Cerebellar nuclear complex (tissue), 1 donor: ENCODE measurements around the gene LIN7C.
A peak's percentile ranks its signal among the peaks of the same experiment; 100 is the strongest.

Experiments used
- DNase-seq, 2 experiments: peaks; one replicate each; lab custom pipeline; 2025; lab: John Stamatoyannopoulos, UW

The LIN7C gene

GRCh38 chr11:27509908-27510307 lies 3.3 kb upstream of the LIN7C start:
- DNase-seq: no peak

DNA sequence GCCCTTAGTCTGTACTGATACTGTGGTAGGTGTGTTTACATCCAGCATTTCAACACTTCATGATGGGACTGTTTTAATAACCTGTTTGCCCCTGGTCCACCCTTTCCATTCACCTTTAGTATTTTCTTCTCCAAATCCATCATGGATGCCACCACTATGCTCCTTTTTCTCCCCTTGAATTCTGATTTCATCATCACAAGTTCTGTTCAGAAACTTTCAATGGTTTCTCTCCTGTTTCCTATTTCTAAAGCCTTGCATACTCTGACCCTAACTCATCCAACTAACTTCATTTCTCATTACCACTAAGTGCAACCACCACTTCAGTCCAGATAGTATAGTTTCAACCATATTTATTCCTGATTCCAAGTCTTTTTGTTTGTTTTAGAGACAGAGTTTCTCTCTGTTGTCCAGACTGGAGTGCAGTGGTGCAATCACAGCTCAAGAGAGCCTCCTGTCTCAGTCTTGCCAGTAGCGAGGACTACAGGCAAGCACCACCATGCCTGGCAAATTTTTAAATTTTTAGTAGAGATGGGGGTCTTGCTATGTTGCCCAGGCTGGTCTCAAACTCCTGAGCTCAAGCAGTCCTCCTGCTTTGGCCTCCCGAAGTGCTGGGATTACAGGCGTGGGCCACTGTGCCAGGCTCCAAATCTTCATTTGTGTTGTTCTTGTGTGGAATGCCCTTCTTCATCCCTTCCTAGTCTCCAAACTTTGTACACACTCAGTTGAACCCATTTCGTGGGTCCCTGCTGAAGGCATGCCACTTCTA lies 1.2 kb upstream of the LIN7C start:
- DNase-seq: no peak

- no peak for DNase-seq
Measured at GRCh38 chr11:27505781-27506180, 788 bp downstream of the LIN7C start.

GRCh38 chr11:27504205-27504604 lies 2.4 kb downstream of the LIN7C start:
- DNase-seq: no peak

- DNase-seq: no peak
Measured at GRCh38 chr11:27501100-27501499, 5.5 kb downstream of the LIN7C start.

GRCh38 chr11:27497911-27498310 lies 8.7 kb downstream of the LIN7C start:
- DNase-seq: no peak

DNA sequence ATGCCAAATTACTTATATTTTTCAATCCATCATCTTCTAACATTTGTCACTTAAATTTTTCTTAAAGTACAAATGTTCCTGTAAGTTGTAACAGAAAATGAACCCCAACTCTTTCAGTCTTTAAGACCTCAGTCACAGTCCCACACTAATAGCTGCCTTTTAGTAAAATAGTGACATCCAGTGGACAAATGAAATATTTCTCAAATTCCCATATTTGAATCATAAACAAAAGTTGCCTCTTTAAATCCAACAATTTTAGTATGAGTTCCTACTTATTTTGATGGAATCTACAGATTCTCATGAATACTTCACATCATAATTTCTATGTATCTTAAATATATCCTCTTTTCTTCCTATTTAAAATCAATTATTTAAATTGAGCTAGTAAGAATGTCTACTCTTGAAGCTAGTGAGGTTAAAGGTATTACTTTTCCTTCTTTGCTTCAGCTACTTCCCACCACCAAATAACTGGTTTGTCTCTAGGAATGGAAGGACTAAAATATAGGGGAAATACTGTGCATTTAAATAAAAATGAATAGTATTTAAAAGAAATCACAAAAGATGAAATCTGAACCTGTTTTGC lies 9.2 kb downstream of the LIN7C start:
- peak in 1 of 2 experiments; percentile 19 for DNase-seq

DNA sequence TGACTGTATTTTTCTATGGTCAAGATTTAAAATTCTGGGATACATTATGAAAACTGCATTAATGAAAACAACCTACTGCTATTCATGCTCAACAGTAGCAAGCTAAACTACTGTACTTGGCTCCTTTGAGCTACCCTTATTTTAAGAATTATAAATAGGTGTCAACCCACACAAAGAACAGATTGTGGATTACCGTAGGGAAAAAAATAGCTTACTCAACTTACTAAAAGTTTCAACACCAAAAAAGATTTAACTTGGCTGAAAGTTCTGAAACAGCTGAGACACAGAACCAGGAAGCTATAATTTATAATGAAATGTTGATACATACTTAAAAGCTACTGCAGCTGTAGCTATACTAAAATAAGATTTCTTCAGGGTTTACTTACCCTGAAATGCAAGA lies 10.1 kb downstream of the LIN7C start:
- no peak for DNase-seq

GRCh38 chr11:27495710-27496300 lies 10.8 kb downstream of the LIN7C start:
- DNase-seq: no peak

- DNase-seq: no peak
Measured at GRCh38 chr11:27489092-27489491, 17.5 kb downstream of the LIN7C start.

DNA sequence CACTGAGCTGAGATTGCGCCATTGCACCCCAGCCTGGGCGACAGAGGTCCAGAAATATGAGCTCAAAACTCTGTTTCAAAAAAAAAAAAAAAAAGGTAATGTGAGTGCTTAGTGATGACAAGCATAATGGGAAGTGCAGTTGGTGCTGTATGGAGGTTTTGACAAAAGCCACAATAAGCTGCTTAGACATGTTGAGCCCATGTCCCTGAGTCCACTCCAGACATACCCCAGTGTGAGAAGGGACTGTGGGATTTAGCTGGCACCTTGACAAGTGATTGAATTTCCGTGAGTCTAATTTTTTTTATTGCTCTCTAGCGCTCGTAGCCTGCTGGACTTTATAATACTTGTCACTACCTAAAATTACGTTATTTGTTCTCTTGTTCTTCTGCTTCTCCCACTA lies 18.9 kb downstream of the LIN7C start:
- no peak for DNase-seq

GRCh38 chr11:27485930-27486773 lies 20.4 kb downstream of the LIN7C start:
- DNase-seq: peak in 1 of 2 experiments; percentile 8

DNA sequence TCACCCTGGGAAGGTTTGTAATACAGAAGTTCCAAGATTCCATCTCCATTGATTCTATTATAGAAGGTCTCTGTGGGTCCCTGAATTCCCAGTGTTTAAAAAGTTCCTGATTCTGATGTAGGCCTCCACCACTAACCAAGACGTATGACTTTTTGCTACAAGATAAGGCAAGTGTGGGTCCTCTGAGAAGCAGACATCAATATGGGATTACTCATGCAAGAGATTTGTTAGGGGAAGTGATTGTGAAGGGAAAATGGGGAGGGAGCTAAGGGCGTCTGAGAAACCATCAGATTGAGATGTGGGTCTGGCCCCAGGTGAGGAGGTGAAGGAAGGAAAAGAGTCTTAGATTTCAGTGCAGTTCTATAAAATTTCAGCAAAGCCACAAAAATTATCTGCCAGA lies 23.8 kb downstream of the LIN7C start:
- no peak for DNase-seq

- DNase-seq: no peak
Measured at GRCh38 chr11:27481992-27482391, 24.6 kb downstream of the LIN7C start.

DNA sequence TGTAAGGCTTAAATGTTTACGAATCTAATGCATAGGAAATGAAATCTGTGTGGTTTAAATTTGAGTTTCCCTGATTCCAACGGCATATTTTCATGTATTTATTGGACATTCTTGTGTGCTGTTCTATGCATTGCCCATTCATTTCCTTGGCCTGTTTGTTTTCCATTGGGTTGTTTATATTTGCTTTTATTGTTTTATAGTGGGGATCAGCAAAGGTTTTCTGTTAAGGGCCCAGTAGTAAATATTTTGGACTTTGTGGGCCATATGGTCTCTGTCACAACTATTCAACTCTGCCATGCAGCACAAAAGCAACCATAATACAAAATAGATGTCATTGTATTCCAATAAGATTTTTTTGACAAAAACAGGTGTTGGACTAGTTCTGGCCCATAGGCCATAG lies 28.7 kb downstream of the LIN7C start:
- no peak for DNase-seq

GRCh38 chr11:27477243-27477642 lies 29.3 kb downstream of the LIN7C start:
- DNase-seq: no peak

GRCh38 chr11:27475622-27476021 lies 30.9 kb downstream of the LIN7C start:
- no peak for DNase-seq

GRCh38 chr11:27473017-27473406 lies 33.6 kb downstream of the LIN7C start:
- DNase-seq: no peak

DNA sequence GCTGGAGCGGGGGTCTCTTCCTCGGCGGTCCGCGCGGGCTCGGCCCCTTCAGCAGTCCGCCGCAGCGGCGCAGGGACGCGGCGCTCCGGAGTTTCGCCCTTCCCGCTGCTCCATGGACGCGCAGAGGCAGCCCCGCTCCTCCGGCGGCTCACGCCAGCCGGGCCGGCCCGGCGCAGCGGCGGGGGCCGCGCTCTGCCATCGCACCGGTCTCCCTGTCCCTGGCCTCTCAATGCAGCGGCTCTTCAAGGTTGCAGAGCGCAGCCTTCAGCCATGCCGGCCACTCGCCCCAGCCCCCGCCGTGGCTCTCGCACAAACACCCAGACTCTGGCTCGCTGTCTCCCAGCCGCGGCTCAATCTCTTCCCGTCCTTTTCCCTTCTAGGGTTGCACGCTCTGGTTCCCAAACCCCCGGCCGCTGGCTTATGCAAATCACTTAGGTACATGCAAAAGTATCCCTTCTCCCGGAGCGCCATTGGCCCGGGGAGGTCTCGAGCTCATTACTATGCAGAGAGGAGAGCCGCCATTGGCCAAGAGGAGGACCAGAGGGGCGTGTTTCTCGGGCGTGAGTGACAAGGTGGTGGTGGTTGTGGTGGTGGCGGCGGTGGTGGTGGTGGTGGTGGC lies 34.1 kb downstream of the LIN7C start, which contains the start of gene LGR4:
LGR4 (minus strand) TSS at position 393 of the 619 bp plus-strand sequence. CDS start 488 bp downstream, outside the sequence.
- peak; percentile 89 to 91 for DNase-seq

DNA sequence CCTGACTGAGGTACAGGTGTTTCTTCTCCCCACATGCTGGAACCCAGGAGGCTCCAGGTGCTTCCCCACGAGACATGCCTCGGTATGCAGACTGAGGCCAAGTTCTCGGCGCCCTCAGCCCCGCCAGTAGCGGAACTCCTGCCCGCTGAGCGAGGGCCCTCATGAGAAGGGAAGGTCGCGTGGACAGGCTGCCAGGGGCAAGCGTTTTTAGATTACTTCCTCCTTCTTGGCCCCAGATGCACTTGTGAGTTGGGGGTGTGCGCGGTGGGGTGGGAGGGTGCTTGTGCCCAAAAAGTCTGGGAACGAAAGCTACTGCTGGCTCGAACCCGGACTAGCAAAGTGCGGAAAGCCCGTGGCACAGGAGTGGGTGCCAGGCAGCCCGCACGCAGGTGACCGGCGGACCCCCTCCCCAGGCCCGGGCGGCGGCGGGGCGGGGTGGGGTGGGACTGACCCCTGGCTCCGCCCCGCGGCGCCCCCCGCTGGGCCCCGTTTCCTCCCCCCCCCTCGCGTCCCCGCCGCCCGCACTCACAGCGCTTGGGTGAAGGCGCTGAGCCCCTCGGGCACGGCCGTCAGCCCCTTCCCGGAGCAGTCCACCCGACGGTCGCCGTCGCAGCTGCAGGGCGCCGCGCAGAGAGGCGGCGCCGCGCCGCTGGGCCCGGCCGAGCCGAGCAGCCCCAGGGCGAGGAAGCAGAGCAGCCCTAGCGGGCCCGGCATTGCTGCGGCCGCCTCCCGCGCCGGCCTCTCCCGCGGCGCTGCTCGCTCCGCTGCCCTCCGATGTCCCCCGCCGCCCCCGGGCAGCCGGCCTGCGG lies 34.8 kb downstream of the LIN7C start:
- no peak for DNase-seq
